K562 (cell line): ENCODE measurements around the gene NCR1. TPM values are rescaled to one million over a fixed set of nuclear protein-coding genes. Genes with fewer than 3 reads are reported as not detected.
"Not testable (repeated sequence)": the region's sequence is repeated elsewhere in the genome, so short reads cannot be mapped to it uniquely, and the experiment has no call there.

Source experiments
- ARID1B ChIP-seq: fragments of 450-650 bp; IDR thresholded peaks from 2 replicates; pipeline ENCODE4 v1.6.1; 2016; ENCODE audit warnings: antibody characterized with exemption, mild to moderate bottlenecking, inconsistent platforms
- ATF7 ChIP-seq: fragments of 450-650 bp; IDR thresholded peaks from 2 replicates; pipeline ENCODE4 v1.7.1; 2014; ENCODE audit warnings: mild to moderate bottlenecking, moderate library complexity
- CREB1 ChIP-seq, 2 experiments: sonication (generic) in 1 of 2; formaldehyde crosslinking in 1 of 2; IDR thresholded peaks; 2 replicates each; pipeline versions ENCODE4 v1.6.1 to v1.8.0; 2012 to 2022; ENCODE audit warnings: inconsistent platforms in 1 of 2, mild to moderate bottlenecking in 1 of 2, missing genetic modification reagents in 1 of 2, moderate library complexity in 1 of 2
- CTBP1 ChIP-seq: fragments of 450-650 bp; IDR thresholded peaks from 2 replicates; pipeline ENCODE4 v1.6.1; 2016; ENCODE audit warnings: borderline replicate concordance
- CXXC5 ChIP-seq: fragments of 250-450 bp; sonication (Bioruptor Pico); IDR thresholded peaks from 2 replicates; pipeline ENCODE4 v1.8.0; 2022; ENCODE audit warnings: inconsistent platforms, mild to moderate bottlenecking, moderate library complexity
- DPF2 ChIP-seq: fragments of 450-650 bp; IDR thresholded peaks from 2 replicates; pipeline ENCODE4 v1.6.1; 2016
- EP300 ChIP-seq: IDR thresholded peaks from 2 replicates; pipeline ENCODE4 v1.6.1; 2012; ENCODE audit warnings: low read length, improper control_type of control experiment
- GATA2 ChIP-seq: sonication (generic); formaldehyde crosslinking; IDR thresholded peaks from 2 replicates; pipeline ENCODE4 v1.4.0; 2020; ENCODE audit warnings: mild to moderate bottlenecking, missing genetic modification reagents
- HDAC2 ChIP-seq: fragments of 450-650 bp; IDR thresholded peaks from 2 replicates; pipeline ENCODE4 v1.6.1; 2016; ENCODE audit warnings: mild to moderate bottlenecking
- L3MBTL2 ChIP-seq: fragments of 450-650 bp; IDR thresholded peaks from 2 replicates; pipeline ENCODE4 v1.6.1; 2016; ENCODE audit warnings: mild to moderate bottlenecking, moderate library complexity
- MXI1 ChIP-seq: IDR thresholded peaks from 2 replicates; pipeline ENCODE4 v1.6.1; 2011; ENCODE audit warnings: low read depth, mild to moderate bottlenecking, improper control_type of control experiment, low read length
- NR4A1 ChIP-seq, 2 experiments: fragments of 250-450 bp in 1 of 2; fragments of 450-650 bp in 1 of 2; sonication (Bioruptor Pico) in 1 of 2; IDR thresholded peaks; 2 replicates each; pipeline versions ENCODE4 v1.4.0 to v1.6.1; 2016 to 2020; ENCODE audit warnings: mild to moderate bottlenecking in 2 of 2, missing compliant biosample characterization in 1 of 2, missing genetic modification characterization in 1 of 2, moderate library complexity in 1 of 2
- POLR2AphosphoS5 ChIP-seq: IDR thresholded peaks from 2 replicates; pipeline ENCODE4 v1.6.1; 2011; ENCODE audit warnings: mild to moderate bottlenecking, low read depth, low read length, moderate library complexity; ENCODE audit not compliant: control insufficient read depth, insufficient read depth
- SIN3A ChIP-seq, 2 experiments: fragments of 150-350 bp in 1 of 2; IDR thresholded peaks; 2 replicates each; pipeline ENCODE4 v1.6.1; 2011 to 2016; ENCODE audit warnings: borderline replicate concordance in 2 of 2, low read depth in 2 of 2, low read length in 2 of 2, mild to moderate bottlenecking in 2 of 2, moderate library complexity in 2 of 2; ENCODE audit not compliant: control insufficient read depth in 1 of 2
- SOX6 ChIP-seq: fragments of 450-650 bp; IDR thresholded peaks from 2 replicates; pipeline ENCODE4 v1.6.1; 2014; ENCODE audit warnings: mild to moderate bottlenecking
- TCF7L2 ChIP-seq: fragments of 150-350 bp; IDR thresholded peaks from 2 replicates; pipeline ENCODE4 v1.6.1; 2016; ENCODE audit warnings: low read depth, mild to moderate bottlenecking, low read length, moderate library complexity
- TEAD1 ChIP-seq, 2 experiments: fragments of 450-650 bp in 1 of 2; sonication (generic) in 1 of 2; formaldehyde crosslinking; IDR thresholded peaks; 2 replicates each; pipeline versions ENCODE4 v1.4.0 to v1.8.0; 2020 to 2022; ENCODE audit warnings: mild to moderate bottlenecking in 2 of 2, missing genetic modification reagents in 1 of 2
- TRIM24 ChIP-seq, 2 experiments: fragments of 450-650 bp; IDR thresholded peaks; 2 replicates each; pipeline ENCODE4 v1.6.1; 2016
- polyA plus RNA-seq, 8 experiments: library from polyadenylated mRNA; depleted of rRNA in 4 of 8; stranded (reverse) in 5 of 8; unstranded in 3 of 8; fragments of >200 nt; fragmentation: Nextera tagmentation in 2 of 8; fragmentation: Illumina TruSeq in 1 of 8; extraction: Ambion mirVana in 2 of 8; extraction: Trizol in 1 of 8; gene quantifications; 2 replicates each; pipeline versions ENCODE4 v1.2.1 to v1.2.3, GENCODE V29; 2011 to 2014; ENCODE audit warnings: inconsistent platforms in 1 of 8, missing spikeins in 1 of 8
- total RNA-seq, 7 experiments: library from RNA; depleted of rRNA in 6 of 7; stranded (reverse); fragments of >200 nt in 6 of 7; fragmentation: Illumina TruSeq in 2 of 7; extraction: Trizol in 2 of 7; gene quantifications; 2 replicates each; pipeline versions ENCODE4 v1.2.1 to v1.2.3, GENCODE V29; 2011 to 2021; ENCODE audit warnings: low replicate concordance in 1 of 7
- TF ChIP-seq, protein P1 (sequence below): fragments of 250-450 bp; sonication (Bioruptor Pico); IDR thresholded peaks from 2 replicates; pipeline ENCODE4 v1.8.0; 2021; ENCODE audit warnings: borderline replicate concordance, mild to moderate bottlenecking, moderate library complexity; ENCODE audit not compliant: poor library complexity, severe bottlenecking
- TF ChIP-seq, protein P2 (sequence below), 2 experiments: IDR thresholded peaks; 2 replicates each; pipeline ENCODE4 v1.6.1; 2011; ENCODE audit warnings: borderline replicate concordance in 1 of 2, control low read depth in 1 of 2, low read depth in 1 of 2, low read length in 1 of 2, mild to moderate bottlenecking in 1 of 2, mixed read lengths in 1 of 2, moderate library complexity in 1 of 2; ENCODE audit not compliant: insufficient read depth in 1 of 2, insufficient read length in 1 of 2, poor library complexity in 1 of 2, severe bottlenecking in 1 of 2; ENCODE audit errors: extremely low read depth in 1 of 2
- TF ChIP-seq, protein P3 (sequence below), 2 experiments: fragments of 250-450 bp in 1 of 2; fragments of 450-650 bp in 1 of 2; sonication (Bioruptor Pico) in 1 of 2; IDR thresholded peaks; 2 replicates each; pipeline versions ENCODE4 v1.6.1 to v1.8.0; 2016 to 2021; ENCODE audit warnings: mild to moderate bottlenecking in 2 of 2, moderate library complexity in 2 of 2, missing compliant biosample characterization in 1 of 2, missing genetic modification characterization in 1 of 2

Gene NCR1
- total and polyA plus RNA-seq, 9 of the 15 experiments (the other 6 are each of a cell fraction or from before 2014, with no cell fraction given) = 0.25 to 3.1 (median 1.2) TPM

DNA sequence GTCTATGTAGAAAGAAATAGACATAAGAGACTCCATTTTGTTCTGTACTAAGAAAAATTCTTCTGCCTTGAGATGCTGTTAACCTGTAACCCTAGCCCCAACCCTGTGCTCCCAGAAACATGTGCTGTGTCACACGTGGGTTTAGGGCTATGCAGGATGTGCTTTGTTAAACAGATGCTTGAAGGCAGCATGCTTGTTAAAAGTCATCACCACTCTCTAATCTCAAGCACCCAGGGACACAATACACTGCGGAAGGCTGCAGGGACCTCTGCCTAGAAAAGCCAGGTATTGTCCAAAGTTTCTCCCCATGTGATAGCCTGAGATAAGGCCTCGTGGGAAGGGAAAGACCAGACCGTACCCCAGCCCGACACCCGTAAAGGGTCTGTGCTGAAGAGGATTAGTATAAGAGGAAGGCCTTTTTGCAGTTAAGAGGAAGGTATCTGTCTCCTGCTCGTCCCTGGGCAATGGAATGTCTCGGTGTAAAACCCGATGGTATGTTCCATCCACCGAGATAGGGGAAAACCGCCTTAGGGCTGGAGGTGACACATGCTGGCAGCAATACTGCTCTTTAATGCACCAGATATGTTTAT, 37.9 kb downstream of the NCR1 start (continued):
- TF ChIP-seq MXI1 = 0 out of 2 replicates have a peak, but pooled peaks have one; percentile 15
- peak; percentile 69 for TF ChIP-seq CXXC5 (CRISPR knock-in tag)
- TF ChIP-seq ARID1B = peak; percentile 80
- not testable (repeated sequence) for TF ChIP-seq NR4A1, CREB1 (CRISPR knock-in tag; IDR thresholded peaks at IDR 0.05)
- TF ChIP-seq NR4A1 (tag; IDR thresholded peaks at IDR 0.05) = 0 out of 2 replicates have a peak, but pooled peaks have one; percentile 44
- TF ChIP-seq ATF7 = peak; percentile 72; the same call in 1 of the 2 replicates
- TF ChIP-seq POLR2AphosphoS5 = peak; percentile 46; the same call in 1 of the 2 replicates
- TF ChIP-seq TCF7L2 = peak; percentile 30; the same call in 1 of the 2 replicates
- TF ChIP-seq SOX6 = peak; percentile 90
- TF ChIP-seq HDAC2 = peak; percentile 34; the same call in 1 of the 2 replicates
- TF ChIP-seq TEAD1 (CRISPR knock-in tag; IDR thresholded peaks at IDR 0.05) = 0 out of 4 replicates have a peak, but pooled peaks of 1 of the 2 experiments have one; percentile 20
- peak; percentile 64 for TF ChIP-seq L3MBTL2
- TF ChIP-seq, protein P1, sequence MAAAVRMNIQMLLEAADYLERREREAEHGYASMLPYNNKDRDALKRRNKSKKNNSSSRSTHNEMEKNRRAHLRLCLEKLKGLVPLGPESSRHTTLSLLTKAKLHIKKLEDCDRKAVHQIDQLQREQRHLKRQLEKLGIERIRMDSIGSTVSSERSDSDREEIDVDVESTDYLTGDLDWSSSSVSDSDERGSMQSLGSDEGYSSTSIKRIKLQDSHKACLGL (CRISPR knock-in tag) = peak; percentile 54
- TF ChIP-seq, protein P2, sequence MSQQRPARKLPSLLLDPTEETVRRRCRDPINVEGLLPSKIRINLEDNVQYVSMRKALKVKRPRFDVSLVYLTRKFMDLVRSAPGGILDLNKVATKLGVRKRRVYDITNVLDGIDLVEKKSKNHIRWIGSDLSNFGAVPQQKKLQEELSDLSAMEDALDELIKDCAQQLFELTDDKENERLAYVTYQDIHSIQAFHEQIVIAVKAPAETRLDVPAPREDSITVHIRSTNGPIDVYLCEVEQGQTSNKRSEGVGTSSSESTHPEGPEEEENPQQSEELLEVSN (IDR thresholded peaks at IDR 0.05; ENCODE audit: borderline replicate concordance in 1 of 2, extremely low read depth in 1 of 2, insufficient read depth in 1 of 2, insufficient read length in 1 of 2, low read depth in 1 of 2, low read length in 1 of 2, poor library complexity in 1 of 2, severe bottlenecking in 1 of 2) = peak in 1 of 2 experiments; percentile 39
- TF ChIP-seq CTBP1 = peak; percentile 76
- TF ChIP-seq CREB1 (IDR thresholded peaks at IDR 0.05) = 0 out of 2 replicates have a peak, but pooled peaks have one; percentile 19
- peak; percentile 36 to 50; a peak in 2 of 4 replicates for TF ChIP-seq TRIM24 (IDR thresholded peaks at IDR 0.05)
- peak; percentile 26; the same call in 1 of the 2 replicates for TF ChIP-seq EP300
- TF ChIP-seq SIN3A (IDR thresholded peaks at IDR 0.05; ENCODE audit: borderline replicate concordance in 2 of 2, control insufficient read depth in 1 of 2, low read depth in 2 of 2, low read length in 2 of 2) = peak in 1 of 2 experiments; percentile 50; a peak in 1 of 4 replicates
- peak; percentile 60 for TF ChIP-seq DPF2
- TF ChIP-seq, protein P3, sequence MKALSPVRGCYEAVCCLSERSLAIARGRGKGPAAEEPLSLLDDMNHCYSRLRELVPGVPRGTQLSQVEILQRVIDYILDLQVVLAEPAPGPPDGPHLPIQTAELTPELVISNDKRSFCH (CRISPR knock-in tag; IDR thresholded peaks at IDR 0.05) = not testable (repeated sequence)
- TF ChIP-seq, protein P3 (tag; IDR thresholded peaks at IDR 0.05) = 0 out of 2 replicates have a peak, but pooled peaks have one; percentile 57
- peak; percentile 68 for TF ChIP-seq GATA2
